MCF 10A (cell line): ENCODE results near the gene NFE2L1. TPM values are rescaled to one million over a fixed set of nuclear protein-coding genes. Genes with fewer than 3 reads are reported as not detected.

ENCODE experiments used
- BruUV-seq: library from RNA; stranded (reverse); fragments of 400-500 nt; replicated peaks from 2 replicates; lab custom pipeline; 2021; lab: Mats Ljungman, UMichigan
- CTCF ChIA-PET: fragments of 300-600 bp; sonication (Branson Sonifier 250); formaldehyde crosslinking; extraction: SDS; loops from one replicate; lab custom pipeline; 2021; ENCODE audit warnings: antibody characterized with exemption, inconsistent platforms; lab: Yijun Ruan, JAX
- POLR2A ChIA-PET: fragments of 300-600, 350-650 bp; sonication (Branson Sonifier 250); formaldehyde crosslinking; extraction: SDS; loops from one replicate; lab custom pipeline; 2020; ENCODE audit warnings: antibody characterized with exemption, inconsistent platforms; lab: Yijun Ruan, JAX
- DNase-seq: peaks from one replicate; pipeline ENCODE4 v3.0.0-alpha.2; 2018; ENCODE audit not compliant: unreplicated experiment
- H3K27ac Mint-ChIP-seq: one replicate; pipeline ENCODE4 v1.8.0; 2022; ENCODE audit warnings: mild to moderate bottlenecking, low read depth, mixed read lengths; ENCODE audit not compliant: unreplicated experiment
- H3K27me3 Mint-ChIP-seq: one replicate; pipeline ENCODE4 v1.8.0; 2022; ENCODE audit warnings: mixed read lengths; ENCODE audit not compliant: insufficient read depth, unreplicated experiment
- H3K36me3 Mint-ChIP-seq: one replicate; pipeline ENCODE4 v1.8.0; 2022; ENCODE audit warnings: mild to moderate bottlenecking, moderate library complexity, mixed read lengths; ENCODE audit not compliant: insufficient read depth, unreplicated experiment
- H3K4me1 Mint-ChIP-seq: one replicate; pipeline ENCODE4 v1.8.0; 2022; ENCODE audit warnings: mixed read lengths; ENCODE audit not compliant: insufficient read depth, unreplicated experiment
- H3K4me3 Mint-ChIP-seq: one replicate; pipeline ENCODE4 v1.8.0; 2022; ENCODE audit warnings: mild to moderate bottlenecking, moderate library complexity, mixed read lengths; ENCODE audit not compliant: unreplicated experiment
- H3K9me3 Mint-ChIP-seq: one replicate; pipeline ENCODE4 v1.8.0; 2022; ENCODE audit warnings: mixed read lengths; ENCODE audit not compliant: unreplicated experiment
- CTCF ChIP-seq: fragments of 200-600 bp; IDR thresholded peaks from one replicate; pipeline ENCODE4 v1.8.0; 2022; ENCODE audit warnings: antibody characterized with exemption, mild to moderate bottlenecking; ENCODE audit not compliant: unreplicated experiment
- intact Hi-C: fragments of 100-400 bp; cut with micrococcal nuclease; formaldehyde crosslinking; loops from 2 replicates; pipeline ENCODE4 v1.14.1; 2022
- microRNA-seq: library from miRNA; unstranded; fragments of <30 nt; microRNA quantifications from one replicate; pipeline ENCODE4 v1.2.0, GENCODE V29; 2022
- total RNA-seq: library from RNA; stranded (reverse); gene quantifications from 2 replicates; pipeline ENCODE4 v1.2.3, GENCODE V29; 2022

Gene NFE2L1
- total RNA-seq, 1 experiment from 2014 or later: 235 TPM

- no peaks in the 10 kb centered on the region for H3K9me3 Mint-ChIP-seq
- BruUV-seq: TSS peak; percentile 82
- DNase-seq: peak; percentile 85
- peak within 1 kb of the TSS; percentile 87 for H3K27ac Mint-ChIP-seq
- H3K4me1 Mint-ChIP-seq: peaks cover 21% of the 10 kb centered on the region
- H3K36me3 Mint-ChIP-seq: peaks cover 8% of the 10 kb centered on the region
- ChIA-PET CTCF (interaction anchor here (0.6 to 5.7 kb wide), 9 partner anchors 16 to 81 kb away, joined by 3 to 34 read pairs (median 4); no protein-coding TSS in a partner anchor), POLR2A (interaction anchor here (0.6 to 4.2 kb wide), 34 partner anchors 8 to 917 kb away, joined by 3 to 59 read pairs (median 5); partner anchors contain the start of genes LRRC46, MRPL10, NFE2L1 and PNPO)
- no peaks in the 10 kb centered on the region for H3K27me3 Mint-ChIP-seq
- peak within 1 kb of the TSS; percentile 98 for H3K4me3 Mint-ChIP-seq
- intact Hi-C loops: no loop called here
- TF ChIP-seq CTCF: no peak
Measured at GRCh38 chr17:48107137-48108055, 59.2 kb downstream of the NFE2L1 start, which contains the start of gene SNX11. Gene SNX11 (plus strand): TSS chr17:48107766. CDS start chr17:48112044, 4,278 bp downstream.

- Mint-ChIP-seq H3K36me3 (peaks cover 41% of the 10 kb centered on the region), H3K9me3 (no peaks in the 10 kb centered on the region), H3K27me3 (no peaks in the 10 kb centered on the region), H3K27ac (peak overlapping the region; percentile 6), H3K4me1 (peaks cover 21% of the 10 kb centered on the region), H3K4me3 (no peak overlapping the region)
- CTCF ChIA-PET: interaction anchor here (1.7 kb wide), 1 partner anchor 31 kb away, joined by 8 read pairs; no protein-coding TSS in a partner anchor
- no peak for TF ChIP-seq CTCF
- BruUV-seq: no TSS peak
- POLR2A ChIA-PET: no interaction called here
- intact Hi-C loops: no loop called here
- DNase-seq: no peak
Measured at GRCh38 chr17:48110761-48111160, 62.6 kb downstream of the NFE2L1 start.

Small RNA genes within 50 kb of the gene (microRNA-seq; reads per million reads assigned to microRNA genes)
- gene MIR152: 17.6 reads per million, percentile 55 among the genes with 10 or more reads in this experiment

Other genes starting within 250 kb of the NFE2L1 start
- gene OSBPL7, start 226.6 kb upstream of the NFE2L1 start, total RNA-seq: 4.3 and 4.7 TPM in 2 replicates
- gene MRPL10, start 216.8 kb upstream of the NFE2L1 start, total RNA-seq: 43.2 and 49.3 TPM in 2 replicates
- gene LRRC46, start 216.7 kb upstream of the NFE2L1 start, total RNA-seq: 1.2 and 1.4 TPM in 2 replicates
- 15.7 and 16.2 TPM in 2 replicates for gene SCRN2, start 207.1 kb upstream of the NFE2L1 start, total RNA-seq
- 1.2 and 1.5 TPM in 2 replicates for gene SP6, start 197.2 kb upstream of the NFE2L1 start, total RNA-seq
- gene SP2, start 152.1 kb upstream of the NFE2L1 start, total RNA-seq: 11.9 and 15.1 TPM in 2 replicates
- gene PNPO, start 106.8 kb upstream of the NFE2L1 start, total RNA-seq: 56.8 and 58.4 TPM in 2 replicates
- gene PRR15L, start 90.5 kb upstream of the NFE2L1 start, total RNA-seq: not detected in 2 replicates
- 132 and 149 TPM in 2 replicates for gene CDK5RAP3, start 77.2 kb upstream of the NFE2L1 start, total RNA-seq
- gene COPZ2, start 10.6 kb upstream of the NFE2L1 start, total RNA-seq: 2.5 TPM in 1 of 2 replicates, not detected in the other
- gene CBX1, start 53.1 kb downstream of the NFE2L1 start, total RNA-seq: 77.3 and 81.2 TPM in 2 replicates
- 21.7 and 24.2 TPM in 2 replicates for gene SNX11, start 59.4 kb downstream of the NFE2L1 start, total RNA-seq